ENCODE results near the gene DNM2. TPM values are rescaled to one million over a fixed set of nuclear protein-coding genes. Genes with fewer than 3 reads are reported as not detected.

The DNM2 gene
- total and polyA plus RNA-seq, 9 of the 15 experiments (the other 6 are each of a cell fraction or from before 2014, with no cell fraction given) = 2.2 to 161 (median 72.6) TPM

- TF ChIP-seq ZNF507 (tag; conservative IDR thresholded peaks at IDR 0.05) (no peak), ARID2 (IDR thresholded peaks at IDR 0.05) (no peak), BRD4 (IDR thresholded peaks at IDR 0.05) (no peak), DPF2 (IDR thresholded peaks at IDR 0.05) (peak; percentile 66), NFATC3 (IDR thresholded peaks at IDR 0.05) (no peak), RFX5 (IDR thresholded peaks at IDR 0.05; ENCODE audit: low read depth, low read length) (no peak), PHF20 (IDR thresholded peaks at IDR 0.05; ENCODE audit: partially characterized antibody) (peak; percentile 30), ZSCAN32 (CRISPR knock-in tag; IDR thresholded peaks at IDR 0.05) (no peak), ERF (CRISPR knock-in tag; IDR thresholded peaks at IDR 0.05) (no peak), ZNF282 (CRISPR knock-in tag; IDR thresholded peaks at IDR 0.05) (no peak)
Observed at GRCh38 chr19:10717054-10717355, 874 bp upstream of the DNM2 start (continued).

DNA sequence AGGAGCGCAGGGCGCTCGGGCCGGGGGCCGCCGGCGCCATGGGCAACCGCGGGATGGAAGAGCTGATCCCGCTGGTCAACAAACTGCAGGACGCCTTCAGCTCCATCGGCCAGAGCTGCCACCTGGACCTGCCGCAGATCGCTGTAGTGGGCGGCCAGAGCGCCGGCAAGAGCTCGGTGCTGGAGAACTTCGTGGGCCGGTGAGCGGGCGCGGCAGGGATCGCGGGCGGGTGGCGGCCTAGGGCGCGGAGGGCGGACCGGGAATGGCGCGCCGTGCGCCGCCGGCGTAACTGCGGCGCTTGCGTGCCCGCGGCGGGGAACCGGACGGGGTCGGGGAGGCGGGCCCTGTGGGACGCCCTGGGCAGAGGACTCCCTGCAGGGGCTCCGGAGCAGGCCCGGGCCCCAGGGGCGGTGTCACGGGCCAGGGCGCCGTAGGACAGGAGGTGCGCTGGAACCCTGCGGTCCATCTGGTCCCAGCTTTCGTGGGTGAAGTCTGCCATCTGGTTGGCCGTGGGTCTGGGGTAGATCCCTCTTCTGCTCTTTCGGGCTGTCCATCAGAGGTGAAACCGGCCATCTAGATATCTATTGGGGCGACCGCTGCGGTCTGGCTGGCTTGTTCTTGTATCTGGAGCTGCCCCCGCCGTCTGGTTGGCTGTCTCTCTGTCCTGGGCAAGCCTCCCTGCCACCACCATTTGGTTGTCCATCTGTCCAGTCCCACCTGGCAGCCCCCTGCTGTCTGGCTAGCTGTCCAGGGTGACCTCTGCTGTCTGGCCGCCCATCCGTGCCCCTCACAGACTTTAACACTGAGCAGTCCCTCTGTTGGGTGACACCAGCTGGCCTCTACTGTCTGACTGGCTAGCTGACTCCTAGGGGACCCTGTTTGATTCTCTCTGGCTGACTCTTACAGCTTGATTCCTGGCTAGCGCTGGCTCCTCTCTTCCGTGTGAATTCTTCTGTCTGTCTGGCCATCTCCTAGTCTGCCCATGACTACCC is 622 bp downstream of the DNM2 start:
- ChIA-PET POLR2A (interaction anchor here (0.5 to 2.2 kb wide), 21 partner anchors 11 to 307 kb away, joined by 3 to 12 read pairs (median 4); partner anchors contain the start of genes QTRT1 and TMED1), CTCF (ENCODE audit: low intra/inter-chr PET ratio) (interaction anchor here (0.6 kb wide), 1 partner anchor 61 kb away, joined by 3 read pairs; no protein-coding TSS in a partner anchor)
- in situ Hi-C loops (cut with MboI) = no loop called here
- peaks cover 32% of the 10 kb centered on the region for H3K36me3 ChIP-seq (ENCODE audit: control insufficient read depth, insufficient read depth, low read length)
- peak; percentile 56 for ATAC-seq
- FAIRE-seq = no peak
- H3K9ac ChIP-seq (ENCODE audit: insufficient read depth in 1 of 2, low read depth in 2 of 2, low read length in 2 of 2) = peak overlapping the region; percentile 96 to 99
- intact Hi-C loops (cut with micrococcal nuclease) = loop anchor here (2.0 to 5.0 kb wide), 3 partner anchors 18 to 90 kb away; no protein-coding TSS in a partner anchor
- H4K20me1 ChIP-seq (replicated peaks; ENCODE audit: control insufficient read depth, insufficient read depth, low read length) = peaks cover 39% of the 10 kb centered on the region
- H3K79me2 ChIP-seq (ENCODE audit: control insufficient read depth, insufficient read depth, low read length) = peaks cover 57% of the 10 kb centered on the region
- peak overlapping the region; percentile 96 for H3K4me2 ChIP-seq (ENCODE audit: insufficient read depth, low read length)
- peak overlapping the region; percentile 99 for H3K4me3 ChIP-seq
- BruUV-seq (replicated peaks) = no TSS peak
- H2AFZ ChIP-seq (ENCODE audit: low read depth, low read length) = peak overlapping the region; percentile 74
- peaks cover 18 to 39% of the 10 kb centered on the region in 2 experiments; a peak in 4 of 5 replicates for H3K4me1 ChIP-seq (replicated peaks in 1 of 2; ENCODE audit: control insufficient read depth in 2 of 2, insufficient read depth in 2 of 2, low read length in 2 of 2)
- H3K9me3 ChIP-seq (replicated peaks; ENCODE audit: control insufficient read depth, insufficient read depth, low read depth, low read length) = no peaks in the 10 kb centered on the region
- WGBS (ENCODE audit: insufficient coverage, low coverage, missing lambda C conversion rate) = under 1% methylated on average over 46 of the region's 70 CpGs
- H3K27me3 ChIP-seq (ENCODE audit: control insufficient read depth in 2 of 2, insufficient read depth in 2 of 2, low read length in 2 of 2) = no peaks in the 10 kb centered on the region
- peaks cover 6% of the 10 kb centered on the region for H3K9me1 ChIP-seq (ENCODE audit: control insufficient read depth, insufficient read depth, low read length)
- DNase-seq (ENCODE audit: extremely low read depth in 1 of 4, low spot score in 3 of 4) = peak; percentile 50 to 73 (median 64)
- peak overlapping the region; percentile 95 for H3K27ac ChIP-seq (ENCODE audit: extremely low read depth, low read depth, low read length)
- peak; percentile 84; the same call in 1 of the 2 replicates for TF ChIP-seq PHF8 (IDR thresholded peaks at IDR 0.05; ENCODE audit: borderline replicate concordance, low read length)
- no peak for TF ChIP-seq KLF6 (CRISPR knock-in tag; IDR thresholded peaks at IDR 0.05; ENCODE audit: borderline replicate concordance)
- no peak for TF ChIP-seq E4F1 (CRISPR knock-in tag; IDR thresholded peaks at IDR 0.05; ENCODE audit: borderline replicate concordance)
- peak; percentile 29; the same call in 1 of the 2 replicates for TF ChIP-seq CBX1 (IDR thresholded peaks at IDR 0.05; ENCODE audit: low read depth)
- TF ChIP-seq, protein P1, sequence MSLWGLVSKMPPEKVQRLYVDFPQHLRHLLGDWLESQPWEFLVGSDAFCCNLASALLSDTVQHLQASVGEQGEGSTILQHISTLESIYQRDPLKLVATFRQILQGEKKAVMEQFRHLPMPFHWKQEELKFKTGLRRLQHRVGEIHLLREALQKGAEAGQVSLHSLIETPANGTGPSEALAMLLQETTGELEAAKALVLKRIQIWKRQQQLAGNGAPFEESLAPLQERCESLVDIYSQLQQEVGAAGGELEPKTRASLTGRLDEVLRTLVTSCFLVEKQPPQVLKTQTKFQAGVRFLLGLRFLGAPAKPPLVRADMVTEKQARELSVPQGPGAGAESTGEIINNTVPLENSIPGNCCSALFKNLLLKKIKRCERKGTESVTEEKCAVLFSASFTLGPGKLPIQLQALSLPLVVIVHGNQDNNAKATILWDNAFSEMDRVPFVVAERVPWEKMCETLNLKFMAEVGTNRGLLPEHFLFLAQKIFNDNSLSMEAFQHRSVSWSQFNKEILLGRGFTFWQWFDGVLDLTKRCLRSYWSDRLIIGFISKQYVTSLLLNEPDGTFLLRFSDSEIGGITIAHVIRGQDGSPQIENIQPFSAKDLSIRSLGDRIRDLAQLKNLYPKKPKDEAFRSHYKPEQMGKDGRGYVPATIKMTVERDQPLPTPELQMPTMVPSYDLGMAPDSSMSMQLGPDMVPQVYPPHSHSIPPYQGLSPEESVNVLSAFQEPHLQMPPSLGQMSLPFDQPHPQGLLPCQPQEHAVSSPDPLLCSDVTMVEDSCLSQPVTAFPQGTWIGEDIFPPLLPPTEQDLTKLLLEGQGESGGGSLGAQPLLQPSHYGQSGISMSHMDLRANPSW (CRISPR knock-in tag; IDR thresholded peaks at IDR 0.05) = peak; percentile 87
- peak in 1 of 2 experiments; percentile 11; a peak in 3 of 4 replicates for TF ChIP-seq SIN3A (IDR thresholded peaks at IDR 0.05; ENCODE audit: borderline replicate concordance in 2 of 2, control insufficient read depth in 1 of 2, low read depth in 2 of 2, low read length in 2 of 2)
